Progenitor cell of endocrine pancreas (in vitro differentiated cells): ENCODE data around the gene PAK5. TPM values are rescaled to one million over a fixed set of nuclear protein-coding genes. Genes with fewer than 3 reads are reported as not detected.

Source experiments
- DNase-seq: peaks from one replicate; pipeline ENCODE4 v3.0.0; 2021; ENCODE audit warnings: low spot score; ENCODE audit not compliant: unreplicated experiment
- H3K27ac Mint-ChIP-seq: 2 replicates; pipeline ENCODE4 v1.8.0; 2021; ENCODE audit warnings: mild to moderate bottlenecking, moderate library complexity, mixed read lengths
- H3K27me3 Mint-ChIP-seq: 2 replicates; pipeline ENCODE4 v1.8.0; 2021; ENCODE audit warnings: mixed read lengths
- H3K36me3 Mint-ChIP-seq: 2 replicates; pipeline ENCODE4 v1.8.0; 2022; ENCODE audit warnings: mixed read lengths; ENCODE audit not compliant: insufficient read depth
- H3K4me1 Mint-ChIP-seq: 2 replicates; pipeline ENCODE4 v1.8.0; 2021; ENCODE audit warnings: low read depth, mixed read lengths
- H3K4me3 Mint-ChIP-seq: 2 replicates; pipeline ENCODE4 v1.8.0; 2021; ENCODE audit warnings: low read depth, mild to moderate bottlenecking, moderate library complexity, mixed read lengths
- H3K9me3 Mint-ChIP-seq: 2 replicates; pipeline ENCODE4 v1.8.0; 2021; ENCODE audit warnings: low read depth, mixed read lengths
- CTCF ChIP-seq: fragments of 200-600 bp; sonication (generic); IDR thresholded peaks from one replicate; pipeline ENCODE4 v1.5.0; 2021; ENCODE audit warnings: antibody characterized with exemption, mild to moderate bottlenecking; ENCODE audit not compliant: unreplicated experiment
- total RNA-seq: library from RNA; stranded (reverse); gene quantifications from 2 replicates; pipeline ENCODE4 v1.2.1, GENCODE V29; 2021

The PAK5 gene
- total RNA-seq, 1 donor from 2014 or later: 12.2 TPM

- no peak overlapping the region for H3K27ac Mint-ChIP-seq
- no peak for DNase-seq
- H3K27me3 Mint-ChIP-seq: no peaks in the 10 kb centered on the region
- no peak for TF ChIP-seq CTCF
- H3K4me1 Mint-ChIP-seq: peaks cover 38% of the 10 kb centered on the region
- H3K4me3 Mint-ChIP-seq: no peak overlapping the region
- H3K36me3 Mint-ChIP-seq: peaks cover 8% of the 10 kb centered on the region
- peaks cover 9% of the 10 kb centered on the region for H3K9me3 Mint-ChIP-seq
Observed at GRCh38 chr20:9597547-9597946, 241.3 kb downstream of the PAK5 start.

GRCh38 chr20:9595763-9596162 lies 243.1 kb downstream of the PAK5 start:
- peaks cover 28% of the 10 kb centered on the region for H3K4me1 Mint-ChIP-seq
- no peak overlapping the region for H3K27ac Mint-ChIP-seq
- H3K9me3 Mint-ChIP-seq: peaks cover 9% of the 10 kb centered on the region
- no peak overlapping the region for H3K4me3 Mint-ChIP-seq
- H3K36me3 Mint-ChIP-seq: peaks cover 9% of the 10 kb centered on the region
- TF ChIP-seq CTCF: no peak
- no peak for DNase-seq
- no peaks in the 10 kb centered on the region for H3K27me3 Mint-ChIP-seq

- Mint-ChIP-seq H3K27ac (no peak overlapping the region), H3K36me3 (peaks cover 9% of the 10 kb centered on the region), H3K4me1 (peaks cover 22% of the 10 kb centered on the region), H3K9me3 (peaks cover 9% of the 10 kb centered on the region), H3K27me3 (no peaks in the 10 kb centered on the region), H3K4me3 (no peak overlapping the region)
- no peak for DNase-seq
- no peak for TF ChIP-seq CTCF
Observed at GRCh38 chr20:9594284-9594875, 244.5 kb downstream of the PAK5 start.

GRCh38 chr20:9592419-9592818 lies 246.5 kb downstream of the PAK5 start:
- no peak for DNase-seq

GRCh38 chr20:9591080-9591479 lies 247.8 kb downstream of the PAK5 start:
- TF ChIP-seq CTCF: no peak
- peaks cover 5% of the 10 kb centered on the region for H3K9me3 Mint-ChIP-seq
- no peak overlapping the region for H3K4me3 Mint-ChIP-seq

More at GRCh38 chr20:9592419-9592818, 246.5 kb downstream of the PAK5 start:
- Mint-ChIP-seq H3K36me3 (peaks cover 4% of the 10 kb centered on the region), H3K4me3 (no peak overlapping the region), H3K27ac (no peak overlapping the region), H3K4me1 (peaks cover 22% of the 10 kb centered on the region), H3K9me3 (peaks cover 5% of the 10 kb centered on the region), H3K27me3 (no peaks in the 10 kb centered on the region)
- TF ChIP-seq CTCF: no peak

More at GRCh38 chr20:9591080-9591479, 247.8 kb downstream of the PAK5 start:
- Mint-ChIP-seq H3K27ac (no peak overlapping the region), H3K27me3 (no peaks in the 10 kb centered on the region), H3K36me3 (peaks cover 4% of the 10 kb centered on the region), H3K4me1 (peaks cover 22% of the 10 kb centered on the region)
- no peak for DNase-seq
